ENCODE data around the gene NRDE2.

NRDE2 gene, protein sequence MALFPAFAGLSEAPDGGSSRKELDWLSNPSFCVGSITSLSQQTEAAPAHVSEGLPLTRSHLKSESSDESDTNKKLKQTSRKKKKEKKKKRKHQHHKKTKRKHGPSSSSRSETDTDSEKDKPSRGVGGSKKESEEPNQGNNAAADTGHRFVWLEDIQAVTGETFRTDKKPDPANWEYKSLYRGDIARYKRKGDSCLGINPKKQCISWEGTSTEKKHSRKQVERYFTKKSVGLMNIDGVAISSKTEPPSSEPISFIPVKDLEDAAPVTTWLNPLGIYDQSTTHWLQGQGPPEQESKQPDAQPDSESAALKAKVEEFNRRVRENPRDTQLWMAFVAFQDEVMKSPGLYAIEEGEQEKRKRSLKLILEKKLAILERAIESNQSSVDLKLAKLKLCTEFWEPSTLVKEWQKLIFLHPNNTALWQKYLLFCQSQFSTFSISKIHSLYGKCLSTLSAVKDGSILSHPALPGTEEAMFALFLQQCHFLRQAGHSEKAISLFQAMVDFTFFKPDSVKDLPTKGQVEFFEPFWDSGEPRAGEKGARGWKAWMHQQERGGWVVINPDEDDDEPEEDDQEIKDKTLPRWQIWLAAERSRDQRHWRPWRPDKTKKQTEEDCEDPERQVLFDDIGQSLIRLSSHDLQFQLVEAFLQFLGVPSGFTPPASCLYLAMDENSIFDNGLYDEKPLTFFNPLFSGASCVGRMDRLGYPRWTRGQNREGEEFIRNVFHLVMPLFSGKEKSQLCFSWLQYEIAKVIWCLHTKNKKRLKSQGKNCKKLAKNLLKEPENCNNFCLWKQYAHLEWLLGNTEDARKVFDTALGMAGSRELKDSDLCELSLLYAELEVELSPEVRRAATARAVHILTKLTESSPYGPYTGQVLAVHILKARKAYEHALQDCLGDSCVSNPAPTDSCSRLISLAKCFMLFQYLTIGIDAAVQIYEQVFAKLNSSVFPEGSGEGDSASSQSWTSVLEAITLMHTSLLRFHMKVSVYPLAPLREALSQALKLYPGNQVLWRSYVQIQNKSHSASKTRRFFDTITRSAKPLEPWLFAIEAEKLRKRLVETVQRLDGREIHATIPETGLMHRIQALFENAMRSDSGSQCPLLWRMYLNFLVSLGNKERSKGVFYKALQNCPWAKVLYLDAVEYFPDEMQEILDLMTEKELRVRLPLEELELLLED

GRCh38 chr14:90331497-90332270, at the start of gene NRDE2:
Gene NRDE2 (minus strand): TSS chr14:90331941. CDS start chr14:90331904, 37 bp downstream.
- in situ Hi-C loops (cut with MboI; ENCODE audit: low sequenced_read_pairs), result no loop called here

- in situ Hi-C loops (cut with MboI; ENCODE audit: low sequenced_read_pairs), result no loop called here
Measured at GRCh38 chr14:90381011-90381786, 49.5 kb upstream of the NRDE2 start.

DNA sequence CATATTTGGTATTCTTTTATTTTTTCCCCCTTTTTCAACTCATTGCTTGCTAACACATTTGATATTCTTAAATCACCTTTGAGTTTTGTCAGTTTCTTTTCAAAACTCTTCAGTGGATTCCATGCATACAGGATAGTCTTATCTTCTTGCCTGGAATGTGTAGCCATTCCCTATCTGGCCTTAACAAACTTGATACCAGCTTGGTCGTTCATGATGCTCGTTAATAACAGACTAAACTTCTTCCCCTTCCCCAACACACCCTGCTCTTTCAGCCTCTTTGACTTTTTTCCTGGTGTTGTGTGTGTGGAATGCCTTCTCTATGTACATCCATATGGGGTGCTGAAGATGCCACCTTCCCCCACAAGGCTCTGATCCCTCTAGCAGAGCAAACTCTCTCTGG, 47.4 kb upstream of the NRDE2 start:
- in situ Hi-C loops (cut with MboI; ENCODE audit: low sequenced_read_pairs), result no loop called here

GRCh38 chr14:90378249-90378648, 46.5 kb upstream of the NRDE2 start:
- in situ Hi-C loops (cut with MboI; ENCODE audit: low sequenced_read_pairs), result no loop called here

GRCh38 chr14:90375934-90376333, 44.2 kb upstream of the NRDE2 start:
- in situ Hi-C loops (cut with MboI; ENCODE audit: low sequenced_read_pairs), result no loop called here

- in situ Hi-C loops (cut with MboI; ENCODE audit: low sequenced_read_pairs), result no loop called here
Measured at GRCh38 chr14:90374813-90375212, 43.1 kb upstream of the NRDE2 start.

- in situ Hi-C loops (cut with MboI; ENCODE audit: low sequenced_read_pairs), result no loop called here
Measured at GRCh38 chr14:90373887-90374286, 42.1 kb upstream of the NRDE2 start.

GRCh38 chr14:90368946-90369721, 37.4 kb upstream of the NRDE2 start:
- in situ Hi-C loops (cut with MboI; ENCODE audit: low sequenced_read_pairs), result no loop called here

- in situ Hi-C loops (cut with MboI; ENCODE audit: low sequenced_read_pairs), result no loop called here
Measured at GRCh38 chr14:90362558-90362896, 30.8 kb upstream of the NRDE2 start.

DNA sequence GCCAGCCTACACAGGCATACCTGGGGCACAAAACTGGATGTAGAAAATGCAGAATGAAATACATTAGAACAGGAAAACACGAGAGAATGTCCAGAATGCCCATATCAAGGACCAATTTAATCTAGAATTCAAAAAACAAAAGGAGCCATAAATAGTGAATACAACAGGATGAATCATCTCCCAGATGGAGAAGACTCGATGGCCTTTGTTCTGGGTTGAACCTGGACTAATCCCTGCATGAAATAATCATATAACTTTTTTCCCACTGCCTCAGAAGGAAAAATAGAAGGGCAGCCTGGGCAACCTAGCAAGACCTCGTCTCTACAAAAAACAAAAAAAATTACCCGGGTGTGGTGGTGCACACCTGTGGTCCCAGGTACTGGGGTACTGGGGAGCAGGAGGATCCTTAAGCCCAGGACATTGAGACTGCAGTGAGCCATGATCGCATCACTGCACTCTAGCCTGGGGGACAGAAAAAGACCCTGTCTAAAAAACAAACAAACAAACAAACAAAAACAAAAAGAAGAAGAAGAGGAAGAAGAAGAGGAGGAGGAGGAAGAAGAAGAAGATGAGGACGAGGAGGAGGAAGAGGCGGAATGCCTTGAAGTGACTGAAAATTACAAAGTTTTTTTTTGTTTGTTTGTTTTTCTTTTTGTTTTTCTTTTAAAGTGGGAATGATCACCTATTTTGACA, 30.3 kb upstream of the NRDE2 start:
- in situ Hi-C loops (cut with MboI; ENCODE audit: low sequenced_read_pairs), result no loop called here

GRCh38 chr14:90358359-90358758, 26.6 kb upstream of the NRDE2 start:
- in situ Hi-C loops (cut with MboI; ENCODE audit: low sequenced_read_pairs), result no loop called here

- in situ Hi-C loops (cut with MboI; ENCODE audit: low sequenced_read_pairs), result no loop called here
Measured at GRCh38 chr14:90356925-90357324, 25.2 kb upstream of the NRDE2 start.

GRCh38 chr14:90355540-90356518, 24.1 kb upstream of the NRDE2 start:
- in situ Hi-C loops (cut with MboI; ENCODE audit: low sequenced_read_pairs), result no loop called here

- in situ Hi-C loops (cut with MboI; ENCODE audit: low sequenced_read_pairs), result no loop called here
Measured at GRCh38 chr14:90354551-90355298, 23.0 kb upstream of the NRDE2 start.

DNA sequence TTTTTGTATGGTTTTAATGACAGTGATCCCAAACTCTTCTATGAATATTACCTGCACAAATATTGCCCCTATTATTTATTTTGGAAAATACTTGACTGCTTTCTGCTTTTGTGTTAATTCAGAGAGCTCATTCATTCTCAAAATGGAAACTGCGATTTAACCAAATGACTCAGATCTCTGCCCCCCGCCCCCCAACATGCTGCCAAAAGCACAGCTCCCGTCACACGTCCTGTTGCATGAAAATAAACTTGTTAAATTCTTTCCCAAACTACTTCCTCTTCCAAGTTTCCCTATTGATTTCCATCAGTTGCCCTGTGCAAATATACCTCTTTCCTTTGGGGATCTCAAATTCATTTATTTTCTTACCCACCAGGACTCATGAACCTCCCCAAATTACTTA, 18.0 kb upstream of the NRDE2 start:
- in situ Hi-C loops (cut with MboI; ENCODE audit: low sequenced_read_pairs), result no loop called here

DNA sequence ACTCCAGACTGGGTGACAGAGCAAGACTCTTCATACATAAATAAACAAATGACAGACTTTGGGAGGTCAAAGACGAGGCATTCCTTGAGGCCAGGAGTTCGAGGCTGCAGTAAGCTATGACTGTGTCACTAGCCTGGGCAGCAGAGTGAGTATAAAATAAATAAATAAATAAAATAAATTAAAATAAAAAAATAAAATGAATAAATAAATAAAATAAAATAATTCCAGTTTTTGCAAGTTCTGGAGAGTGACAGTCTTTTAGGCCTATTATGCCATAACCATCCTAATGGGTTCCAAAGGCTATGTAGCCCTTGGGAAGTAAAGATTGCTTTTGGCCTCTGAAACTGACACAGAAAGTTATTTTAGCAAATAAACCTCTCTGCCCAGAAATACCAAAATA, 16.5 kb upstream of the NRDE2 start:
- in situ Hi-C loops (cut with MboI; ENCODE audit: low sequenced_read_pairs), result no loop called here

DNA sequence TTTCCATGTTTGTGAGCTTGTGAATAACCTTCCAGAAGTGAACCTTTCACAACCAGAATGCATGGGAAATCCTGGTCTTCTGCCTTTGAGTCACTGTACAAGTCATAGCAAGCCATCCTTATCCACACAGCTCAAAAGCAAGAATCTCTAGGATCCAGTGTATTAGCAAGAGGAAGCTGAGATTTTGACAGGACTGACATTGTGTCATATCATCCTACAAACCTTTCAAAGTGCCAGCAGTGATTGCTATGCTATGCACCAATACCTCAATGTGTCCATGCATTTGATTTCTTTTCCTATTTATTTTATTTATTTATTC, 13.5 kb upstream of the NRDE2 start:
- in situ Hi-C loops (cut with MboI; ENCODE audit: low sequenced_read_pairs), result no loop called here
